ENCODE measurements around the gene LRRC26.

The LRRC26 gene

GRCh38 chr9:137147793-137148160 is 22.1 kb downstream of the LRRC26 start:
- POLR2A ChIA-PET, result no interaction called here
- no peak for TF ChIP-seq CTCF (IDR thresholded peaks at IDR 0.05; ENCODE audit: insufficient read depth, low read length, missing control alignments)
- CTCF ChIA-PET, result no interaction called here
- no peak overlapping the region for H3K4me3 ChIP-seq (ENCODE audit: low read depth, low read length)
- no peak for DNase-seq (ENCODE audit: low read depth, low spot score)

- no peak for DNase-seq (ENCODE audit: low read depth, low spot score)
- POLR2A ChIA-PET, result no interaction called here
- no peak for TF ChIP-seq CTCF (IDR thresholded peaks at IDR 0.05; ENCODE audit: insufficient read depth, low read length, missing control alignments)
- CTCF ChIA-PET, result no interaction called here
- no peak overlapping the region for H3K4me3 ChIP-seq (ENCODE audit: low read depth, low read length)
Measured at GRCh38 chr9:137147091-137147792, 22.6 kb downstream of the LRRC26 start.

GRCh38 chr9:137146527-137146918 is 23.3 kb downstream of the LRRC26 start:
- POLR2A ChIA-PET, result no interaction called here
- H3K4me3 ChIP-seq (ENCODE audit: low read depth, low read length), result no peak overlapping the region
- no peak for DNase-seq (ENCODE audit: low read depth, low spot score)
- TF ChIP-seq CTCF (IDR thresholded peaks at IDR 0.05; ENCODE audit: insufficient read depth, low read length, missing control alignments), result no peak
- CTCF ChIA-PET, result no interaction called here

- DNase-seq (ENCODE audit: low read depth, low spot score), result no peak
- no peak overlapping the region for H3K4me3 ChIP-seq (ENCODE audit: low read depth, low read length)
- no peak for TF ChIP-seq CTCF (IDR thresholded peaks at IDR 0.05; ENCODE audit: insufficient read depth, low read length, missing control alignments)
- ChIA-PET POLR2A (no interaction called here), CTCF (no interaction called here)
Measured at GRCh38 chr9:137145731-137146526, 23.9 kb downstream of the LRRC26 start.

GRCh38 chr9:137143459-137143858 is 26.4 kb downstream of the LRRC26 start:
- no peak for TF ChIP-seq CTCF (IDR thresholded peaks at IDR 0.05; ENCODE audit: insufficient read depth, low read length, missing control alignments)
- CTCF ChIA-PET, result no interaction called here
- no peak for DNase-seq (ENCODE audit: low read depth, low spot score)
- no peak overlapping the region for H3K4me3 ChIP-seq (ENCODE audit: low read depth, low read length)
- POLR2A ChIA-PET, result interaction anchor here (1.0 kb wide), 1 partner anchor 14 kb away, joined by 4 read pairs; no protein-coding TSS in a partner anchor

Data from AG04449 (cell line).